HG03439 (cell line): ENCODE measurements around the gene WDR13.

ENCODE experiments used
- ATAC-seq: cut with Tn5 transposase; IDR thresholded peaks from one replicate; pipeline ENCODE4 v1.9.1; 2021; ENCODE audit warnings: mild to moderate bottlenecking, moderate library complexity; ENCODE audit not compliant: unreplicated experiment

The WDR13 gene

GRCh38 chrX:48592971-48593370, 4.3 kb upstream of the WDR13 start:
- no peak for ATAC-seq

GRCh38 chrX:48595929-48596328, 1.4 kb upstream of the WDR13 start:
- no peak for ATAC-seq

GRCh38 chrX:48598614-48599013, 1.3 kb downstream of the WDR13 start:
- no peak for ATAC-seq

- ATAC-seq: no peak
These were observed 2.0 kb downstream of the WDR13 start for GRCh38 chrX:48599341-48599740.

- no peak for ATAC-seq
These were observed 2.9 kb downstream of the WDR13 start for GRCh38 chrX:48600226-48600625.

GRCh38 chrX:48601741-48602394, 4.6 kb downstream of the WDR13 start:
- ATAC-seq: no peak

GRCh38 chrX:48604701-48605100, 7.4 kb downstream of the WDR13 start:
- no peak for ATAC-seq

- ATAC-seq: no peak
These were observed 8.8 kb downstream of the WDR13 start for GRCh38 chrX:48606091-48606490.

GRCh38 chrX:48611703-48612102, 14.4 kb downstream of the WDR13 start:
- ATAC-seq: no peak

GRCh38 chrX:48613502-48614160, 16.3 kb downstream of the WDR13 start:
- no peak for ATAC-seq

- no peak for ATAC-seq
These were observed 19.3 kb downstream of the WDR13 start for GRCh38 chrX:48616576-48616975.

- ATAC-seq: no peak
These were observed 20.4 kb downstream of the WDR13 start for GRCh38 chrX:48617542-48618340.

- ATAC-seq: no peak
These were observed 29.4 kb downstream of the WDR13 start for GRCh38 chrX:48626401-48627298.

- ATAC-seq: no peak
These were observed 34.2 kb downstream of the WDR13 start for GRCh38 chrX:48631376-48632090.

- ATAC-seq: no peak
These were observed 34.9 kb downstream of the WDR13 start for GRCh38 chrX:48632207-48632606.

- ATAC-seq: no peak
These were observed 39.0 kb downstream of the WDR13 start for GRCh38 chrX:48636301-48636700.

- ATAC-seq: no peak
These were observed 39.5 kb downstream of the WDR13 start for GRCh38 chrX:48636776-48637175.

GRCh38 chrX:48645669-48646068, 48.4 kb downstream of the WDR13 start:
- no peak for ATAC-seq

GRCh38 chrX:48648336-48648751, 51.1 kb downstream of the WDR13 start:
- ATAC-seq: no peak

- ATAC-seq: no peak
These were observed 51.8 kb downstream of the WDR13 start for GRCh38 chrX:48649102-48649501.
